K562 (cell line): ENCODE measurements around the gene COMMD8. TPM values are rescaled to one million over a fixed set of nuclear protein-coding genes. Genes with fewer than 3 reads are reported as not detected.

Source experiments
- ATAC-seq: fragments of 200-7000 bp; cut with Tn5 transposase; 3 replicates; pipeline ENCODE4 v1.9.1; 2020; ENCODE audit warnings: moderate library complexity
- BruUV-seq: library from RNA; stranded (reverse); fragments of 400-500 nt; replicated peaks from 2 replicates; lab custom pipeline; 2021; lab: Mats Ljungman, UMichigan
- CTCF ChIA-PET: fragments of 300-600 bp; formaldehyde crosslinking; extraction: SDS; loops from one replicate; lab custom pipeline; 2021; ENCODE audit warnings: low intra/inter-chr PET ratio; lab: Yijun Ruan, JAX
- POLR2A ChIA-PET: fragments of 300-600, 350-650 bp; sonication (Branson Sonifier 250); formaldehyde crosslinking; extraction: SDS; loops from one replicate; lab custom pipeline; 2021; ENCODE audit warnings: antibody characterized with exemption, inconsistent platforms; lab: Yijun Ruan, JAX
- DNase-seq, 4 experiments: peaks; one replicate each; pipeline versions ENCODE4 v3.0.0 to v3.0.0-alpha.2; 2011 to 2018; ENCODE audit warnings: low spot score in 3 of 4, mixed read lengths in 3 of 4; ENCODE audit errors: extremely low read depth in 1 of 4
- FAIRE-seq: peaks from 2 replicates; lab custom pipeline; 2011; peaks lifted over from hg19 to GRCh38; lab: Jason Lieb, UNC
- H2AFZ ChIP-seq: 2 replicates; pipeline ENCODE4 v1.6.0; 2011; ENCODE audit warnings: low read depth, low read length, control low read depth, inconsistent platforms
- H3K27ac ChIP-seq: fragments of 200-600 bp; 3 replicates; pipeline ENCODE4 v1.8.0; 2011; ENCODE audit warnings: low read depth, mild to moderate bottlenecking, control low read depth, inconsistent platforms, low read length, moderate library complexity, mixed read lengths; ENCODE audit errors: extremely low read depth
- H3K27me3 ChIP-seq, 2 experiments: fragments of 300-600 bp in 1 of 2; 2 replicates in 1 of 2; 3 replicates in 1 of 2; pipeline versions ENCODE4 v1.6.0 to v1.8.0; 2011; ENCODE audit warnings: inconsistent platforms in 2 of 2, low read length in 2 of 2, mild to moderate bottlenecking in 1 of 2, mixed read lengths in 1 of 2, moderate library complexity in 1 of 2; ENCODE audit not compliant: control insufficient read depth in 2 of 2, insufficient read depth in 2 of 2
- H3K36me3 ChIP-seq: fragments of 300-600 bp; 3 replicates; pipeline ENCODE4 v1.8.0; 2011; ENCODE audit warnings: mild to moderate bottlenecking, low read length, inconsistent platforms; ENCODE audit not compliant: control insufficient read depth, insufficient read depth
- H3K4me1 ChIP-seq, 2 experiments: fragments of 200-600 bp in 1 of 2; replicated peaks in 1 of 2; 2 replicates in 1 of 2; 3 replicates in 1 of 2; pipeline versions ENCODE4 v1.5.1 to v1.8.0; 2011; ENCODE audit warnings: inconsistent platforms in 2 of 2, low read length in 2 of 2, mild to moderate bottlenecking in 1 of 2, mixed read lengths in 1 of 2, moderate library complexity in 1 of 2; ENCODE audit not compliant: control insufficient read depth in 2 of 2, insufficient read depth in 2 of 2
- H3K4me2 ChIP-seq: 2 replicates; pipeline ENCODE4 v1.6.1; 2011; ENCODE audit warnings: low read length, control low read depth, inconsistent platforms, mixed read lengths; ENCODE audit not compliant: insufficient read depth
- H3K4me3 ChIP-seq: fragments of 200-600 bp; sonication (generic), shearing (Covaris generic); 2 replicates; pipeline ENCODE4 v1.5.1; 2016; ENCODE audit warnings: control low read depth, inconsistent platforms
- H3K79me2 ChIP-seq: fragments of 200-600 bp; 3 replicates; pipeline ENCODE4 v1.8.0; 2011; ENCODE audit warnings: low read length, inconsistent platforms; ENCODE audit not compliant: control insufficient read depth, insufficient read depth
- H3K9ac ChIP-seq, 2 experiments: 2 replicates each; pipeline versions ENCODE4 v1.6.0 to v1.6.1; 2011; ENCODE audit warnings: low read depth in 2 of 2, low read length in 2 of 2, control low read depth in 1 of 2, inconsistent platforms in 1 of 2, mild to moderate bottlenecking in 1 of 2, mixed read lengths in 1 of 2; ENCODE audit not compliant: insufficient read depth in 1 of 2
- H3K9me1 ChIP-seq: one replicate; pipeline ENCODE4 v1.6.0; 2011; ENCODE audit warnings: inconsistent platforms, mild to moderate bottlenecking, low read length, moderate library complexity; ENCODE audit not compliant: control insufficient read depth, insufficient read depth
- H3K9me3 ChIP-seq: replicated peaks from 2 replicates; pipeline ENCODE4 v1.5.1; 2011; ENCODE audit warnings: low read depth, low read length, inconsistent platforms; ENCODE audit not compliant: control insufficient read depth, insufficient read depth
- H4K20me1 ChIP-seq: replicated peaks from 2 replicates; pipeline ENCODE4 v1.6.1; 2011; ENCODE audit warnings: low read length, inconsistent platforms, mixed read lengths; ENCODE audit not compliant: control insufficient read depth, insufficient read depth
- IRF9 ChIP-seq: fragments of 450-650 bp; IDR thresholded peaks from 2 replicates; pipeline ENCODE4 v1.6.1; 2016; ENCODE audit warnings: missing biosample characterization, missing genetic modification characterization
- KAT2B ChIP-seq: IDR thresholded peaks from one replicate; pipeline ENCODE4 v1.6.1; 2012; ENCODE audit warnings: low read depth, mild to moderate bottlenecking, control low read depth, inconsistent platforms, low read length, moderate library complexity
- MYNN ChIP-seq, 2 experiments: sonication (generic); formaldehyde crosslinking in 1 of 2; IDR thresholded peaks; 2 replicates each; pipeline versions ENCODE4 v1.5.0 to v1.6.1; 2016 to 2020; ENCODE audit warnings: antibody characterized with exemption in 1 of 2, missing genetic modification reagents in 1 of 2
- PHB ChIP-seq: fragments of 250-450 bp; sonication (Bioruptor Pico); IDR thresholded peaks from 2 replicates; pipeline ENCODE4 v1.5.0; 2021
- SNRNP70 ChIP-seq: fragments of 200-400 bp; formaldehyde crosslinking; optimal IDR thresholded peaks from 2 replicates; pipeline ENCODE3; 2017; ENCODE audit warnings: low read depth, low read length
- SRSF7 ChIP-seq: fragments of 200-400 bp; formaldehyde crosslinking; optimal IDR thresholded peaks from 2 replicates; pipeline ENCODE3; 2017; ENCODE audit warnings: mild to moderate bottlenecking, low read depth, low read length
- TEAD2 ChIP-seq: fragments of 450-650 bp; IDR thresholded peaks from 2 replicates; pipeline ENCODE4 v1.6.1; 2016; ENCODE audit warnings: missing genetic modification characterization, control low read depth, missing compliant biosample characterization
- WGBS: fragments of 100-300 bp; shearing (Covaris generic); methylation state at CpG from one replicate; pipeline ENCODE4 v1.1.6; 2016; ENCODE audit warnings: low coverage, mixed read lengths; ENCODE audit not compliant: insufficient coverage; ENCODE audit errors: missing lambda C conversion rate; 5-methylcytosine and 5-hydroxymethylcytosine counted together
- in situ Hi-C: fragments of 300-500 bp; cut with MboI; formaldehyde crosslinking; loops from 4 replicates; pipeline ENCODE4 v1.15.0; 2018; ENCODE audit warnings: inconsistent platforms, mixed read lengths
- intact Hi-C: fragments of 100-400 bp; cut with micrococcal nuclease; formaldehyde crosslinking; loops from 2 replicates; pipeline ENCODE4 v1.14.2; 2022
- polyA plus RNA-seq, 8 experiments: library from polyadenylated mRNA; depleted of rRNA in 4 of 8; stranded (reverse) in 5 of 8; unstranded in 3 of 8; fragments of >200 nt; fragmentation: Nextera tagmentation in 2 of 8; fragmentation: Illumina TruSeq in 1 of 8; extraction: Ambion mirVana in 2 of 8; extraction: Trizol in 1 of 8; gene quantifications; 2 replicates each; pipeline versions ENCODE4 v1.2.1 to v1.2.3, GENCODE V29; 2011 to 2014; ENCODE audit warnings: inconsistent platforms in 1 of 8, missing spikeins in 1 of 8
- total RNA-seq, 7 experiments: library from RNA; depleted of rRNA in 6 of 7; stranded (reverse); fragments of >200 nt in 6 of 7; fragmentation: Illumina TruSeq in 2 of 7; extraction: Trizol in 2 of 7; gene quantifications; 2 replicates each; pipeline versions ENCODE4 v1.2.1 to v1.2.3, GENCODE V29; 2011 to 2021; ENCODE audit warnings: low replicate concordance in 1 of 7
- TF ChIP-seq, protein P1 (sequence below): sonication (generic); formaldehyde crosslinking; IDR thresholded peaks from 2 replicates; pipeline ENCODE4 v1.8.0; 2022; ENCODE audit warnings: mild to moderate bottlenecking, missing genetic modification reagents, borderline replicate concordance
- TF ChIP-seq, protein P2 (sequence below), 3 experiments: fragments of 200-800 bp in 1 of 3; sonication (Bioruptor generic) in 1 of 3; sonication (generic) in 1 of 3; formaldehyde crosslinking in 1 of 3; IDR thresholded peaks; 2 replicates each; pipeline versions ENCODE4 v1.6.1 to v1.8.0; 2016 to 2022; ENCODE audit warnings: mild to moderate bottlenecking in 2 of 3, missing compliant biosample characterization in 2 of 3, missing genetic modification characterization in 2 of 3, missing genetic modification reagents in 1 of 3
- TF ChIP-seq, protein P3 (sequence below): fragments of 250-450 bp; sonication (Bioruptor Pico); IDR thresholded peaks from 2 replicates; pipeline ENCODE4 v1.8.0; 2022; ENCODE audit warnings: inconsistent platforms, mild to moderate bottlenecking, moderate library complexity, borderline replicate concordance

The COMMD8 gene
- total and polyA plus RNA-seq, 9 of the 15 experiments (the other 6 are each of a cell fraction or from before 2014, with no cell fraction given), result 7.6 to 41.0 (median 13.1) TPM

DNA sequence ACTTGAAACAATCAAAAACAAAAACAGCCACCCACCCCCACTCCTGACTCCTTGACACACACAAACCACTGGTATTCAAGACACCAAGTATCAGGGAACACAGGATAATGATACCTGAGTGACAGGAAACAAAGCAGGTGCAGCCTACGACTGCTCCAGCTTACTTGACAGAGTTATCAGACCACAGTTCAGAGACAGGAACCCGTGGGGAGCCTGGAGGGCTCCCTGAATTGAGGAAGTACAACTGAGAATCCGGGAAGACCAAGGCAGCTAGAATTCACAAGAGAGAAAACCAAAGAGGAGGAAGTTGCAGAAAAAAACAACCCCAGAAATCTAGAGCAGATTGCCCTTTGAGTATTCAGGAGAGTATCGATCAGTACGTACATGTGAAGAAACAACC is 20.5 kb downstream of the COMMD8 start:
- intact Hi-C loops (no loop called here), in situ Hi-C loops (no loop called here)
- no peak overlapping the region for H3K27ac ChIP-seq
- H3K4me3 ChIP-seq, result no peak overlapping the region
- 0% methylated on average over 5 of the region's 5 CpGs for WGBS
- no peak for DNase-seq
- CTCF ChIA-PET, result no interaction called here
- no peak for FAIRE-seq
- H3K4me2 ChIP-seq, result no peak overlapping the region
- no peaks in the 10 kb centered on the region for H3K27me3 ChIP-seq
- H2AFZ ChIP-seq, result no peak overlapping the region
- H4K20me1 ChIP-seq, result no peaks in the 10 kb centered on the region
- POLR2A ChIA-PET, result interaction anchor here (0.7 kb wide), 2 partner anchors 9 to 355 kb away, joined by 3 read pairs; no protein-coding TSS in a partner anchor
- H3K9me1 ChIP-seq, result no peaks in the 10 kb centered on the region
- no peaks in the 10 kb centered on the region for H3K36me3 ChIP-seq
- no peaks in the 10 kb centered on the region for H3K4me1 ChIP-seq
- TF ChIP-seq SNRNP70, result no peak
- no peak for TF ChIP-seq SRSF7
- TF ChIP-seq KAT2B, result no peak
- H3K9me3 ChIP-seq, result no peaks in the 10 kb centered on the region
- H3K9ac ChIP-seq, result no peak overlapping the region
- ATAC-seq, result no peak
- no peaks in the 10 kb centered on the region for H3K79me2 ChIP-seq
- BruUV-seq, result no TSS peak

DNA sequence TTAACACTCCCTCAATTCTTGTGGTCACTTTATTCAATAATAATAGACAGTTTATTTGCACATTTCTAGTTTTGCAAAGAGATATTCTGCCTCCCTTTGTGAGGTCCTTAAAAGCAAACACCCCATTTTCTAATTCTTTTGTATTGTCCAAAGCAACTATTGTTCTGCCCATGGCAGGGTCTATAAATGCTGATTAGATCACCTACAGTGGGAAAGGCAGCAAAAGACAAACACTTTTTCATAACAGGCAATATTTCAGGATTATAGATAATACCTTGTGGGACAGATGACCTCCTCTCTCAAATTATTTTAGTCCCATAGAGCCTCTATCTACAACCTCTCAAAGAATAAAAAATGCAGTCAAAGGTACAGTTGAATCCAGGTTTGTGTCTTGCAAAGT is 28.6 kb downstream of the COMMD8 start:
- Histone ChIP-seq H3K36me3 (no peaks in the 10 kb centered on the region), H3K4me3 (no peak overlapping the region), H3K27me3 (no peaks in the 10 kb centered on the region), H3K9ac (no peak overlapping the region), H3K9me3 (no peaks in the 10 kb centered on the region), H3K4me2 (no peak overlapping the region), H3K79me2 (no peaks in the 10 kb centered on the region), H3K27ac (no peak overlapping the region), H2AFZ (no peak overlapping the region), H4K20me1 (no peaks in the 10 kb centered on the region), H3K9me1 (no peaks in the 10 kb centered on the region), H3K4me1 (no peaks in the 10 kb centered on the region)
- no TSS peak for BruUV-seq
- FAIRE-seq (no peak), DNase-seq (no peak), ATAC-seq (no peak)
- intact Hi-C loops, result no loop called here
- in situ Hi-C loops, result no loop called here
- POLR2A ChIA-PET, result no interaction called here
- CTCF ChIA-PET, result no interaction called here
- TF ChIP-seq, protein P1, sequence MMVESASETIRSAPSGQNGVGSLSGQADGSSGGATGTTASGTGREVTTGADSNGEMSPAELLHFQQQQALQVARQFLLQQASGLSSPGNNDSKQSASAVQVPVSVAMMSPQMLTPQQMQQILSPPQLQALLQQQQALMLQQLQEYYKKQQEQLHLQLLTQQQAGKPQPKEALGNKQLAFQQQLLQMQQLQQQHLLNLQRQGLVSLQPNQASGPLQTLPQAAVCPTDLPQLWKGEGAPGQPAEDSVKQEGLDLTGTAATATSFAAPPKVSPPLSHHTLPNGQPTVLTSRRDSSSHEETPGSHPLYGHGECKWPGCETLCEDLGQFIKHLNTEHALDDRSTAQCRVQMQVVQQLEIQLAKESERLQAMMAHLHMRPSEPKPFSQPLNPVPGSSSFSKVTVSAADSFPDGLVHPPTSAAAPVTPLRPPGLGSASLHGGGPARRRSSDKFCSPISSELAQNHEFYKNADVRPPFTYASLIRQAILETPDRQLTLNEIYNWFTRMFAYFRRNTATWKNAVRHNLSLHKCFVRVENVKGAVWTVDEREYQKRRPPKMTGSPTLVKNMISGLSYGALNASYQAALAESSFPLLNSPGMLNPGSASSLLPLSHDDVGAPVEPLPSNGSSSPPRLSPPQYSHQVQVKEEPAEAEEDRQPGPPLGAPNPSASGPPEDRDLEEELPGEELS (CRISPR knock-in tag), result no peak
- TF ChIP-seq, protein P2, sequence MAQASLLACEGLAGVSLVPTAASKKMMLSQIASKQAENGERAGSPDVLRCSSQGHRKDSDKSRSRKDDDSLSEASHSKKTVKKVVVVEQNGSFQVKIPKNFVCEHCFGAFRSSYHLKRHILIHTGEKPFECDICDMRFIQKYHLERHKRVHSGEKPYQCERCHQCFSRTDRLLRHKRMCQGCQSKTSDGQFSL (CRISPR knock-in tag; IDR thresholded peaks at IDR 0.05), result no peak
- TF ChIP-seq, protein P2 (tag; IDR thresholded peaks at IDR 0.05), result no peak
- TF ChIP-seq IRF9 (no peak), MYNN (IDR thresholded peaks at IDR 0.05) (no peak), MYNN (CRISPR knock-in tag; IDR thresholded peaks at IDR 0.05) (no peak), PHB (no peak), TEAD2 (no peak)
- TF ChIP-seq, protein P3, sequence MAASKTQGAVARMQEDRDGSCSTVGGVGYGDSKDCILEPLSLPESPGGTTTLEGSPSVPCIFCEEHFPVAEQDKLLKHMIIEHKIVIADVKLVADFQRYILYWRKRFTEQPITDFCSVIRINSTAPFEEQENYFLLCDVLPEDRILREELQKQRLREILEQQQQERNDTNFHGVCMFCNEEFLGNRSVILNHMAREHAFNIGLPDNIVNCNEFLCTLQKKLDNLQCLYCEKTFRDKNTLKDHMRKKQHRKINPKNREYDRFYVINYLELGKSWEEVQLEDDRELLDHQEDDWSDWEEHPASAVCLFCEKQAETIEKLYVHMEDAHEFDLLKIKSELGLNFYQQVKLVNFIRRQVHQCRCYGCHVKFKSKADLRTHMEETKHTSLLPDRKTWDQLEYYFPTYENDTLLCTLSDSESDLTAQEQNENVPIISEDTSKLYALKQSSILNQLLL (CRISPR knock-in tag), result no peak
